Ecto neural progenitor cell (in vitro differentiated cells): ENCODE results near the gene FOXRED2.
"Not testable (repeated sequence)": the region's sequence is repeated elsewhere in the genome, so short reads cannot be mapped to it uniquely, and the experiment has no call there.

Experiments
- DNase-seq: peaks from one replicate; pipeline ENCODE4 v3.0.0-alpha.2; 2018; ENCODE audit warnings: low spot score

The FOXRED2 gene

DNA sequence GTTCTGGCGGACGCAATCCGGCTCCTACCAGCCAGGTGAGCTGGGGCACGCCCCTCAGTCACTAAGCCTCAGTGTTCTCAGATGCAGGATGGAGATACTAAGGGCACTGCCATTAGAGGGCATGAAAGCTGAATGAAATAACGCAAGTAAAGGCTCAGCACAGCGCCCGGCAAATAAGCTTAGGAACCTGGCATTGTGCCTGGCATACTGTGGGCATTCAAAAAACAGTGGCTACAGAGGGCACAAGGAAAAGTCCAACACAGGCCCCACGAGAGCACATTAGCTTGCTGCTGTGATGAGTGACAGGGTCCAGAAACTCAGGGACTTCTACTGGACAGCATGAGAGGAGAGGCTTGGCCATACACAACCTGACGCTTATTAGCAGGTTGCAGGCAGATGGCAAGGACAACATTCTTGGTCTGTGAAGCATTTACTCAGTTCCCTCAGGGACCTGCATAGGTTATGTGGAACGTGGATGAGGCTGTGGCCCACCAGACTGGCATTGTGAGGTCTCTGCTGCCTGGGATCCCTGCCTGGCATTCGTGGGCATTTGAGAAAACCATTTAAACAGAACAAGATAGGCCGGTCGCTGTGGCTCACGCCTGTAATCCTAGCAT is 37.6 kb downstream of the FOXRED2 start:
- no peak for DNase-seq

DNA sequence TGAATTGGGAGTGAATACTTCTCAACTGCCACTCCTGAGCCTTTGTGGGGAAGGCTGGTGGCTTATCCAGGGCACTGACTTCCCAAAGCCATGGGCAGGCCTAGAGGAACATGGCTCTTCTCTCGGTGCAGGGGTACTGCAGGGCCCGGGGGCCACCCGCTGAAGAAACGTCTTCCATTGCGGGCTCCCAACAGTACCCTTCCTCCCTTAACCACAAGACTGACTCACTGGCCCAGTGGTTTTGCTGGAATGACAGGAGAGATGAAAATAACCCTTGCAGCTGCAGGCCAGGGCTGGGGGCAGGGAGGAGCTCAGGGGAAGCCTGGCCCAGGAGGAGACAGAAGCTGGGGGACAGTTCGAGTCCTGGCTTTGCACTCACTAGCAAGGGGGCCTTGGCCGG is 38.9 kb downstream of the FOXRED2 start:
- no peak for DNase-seq

DNA sequence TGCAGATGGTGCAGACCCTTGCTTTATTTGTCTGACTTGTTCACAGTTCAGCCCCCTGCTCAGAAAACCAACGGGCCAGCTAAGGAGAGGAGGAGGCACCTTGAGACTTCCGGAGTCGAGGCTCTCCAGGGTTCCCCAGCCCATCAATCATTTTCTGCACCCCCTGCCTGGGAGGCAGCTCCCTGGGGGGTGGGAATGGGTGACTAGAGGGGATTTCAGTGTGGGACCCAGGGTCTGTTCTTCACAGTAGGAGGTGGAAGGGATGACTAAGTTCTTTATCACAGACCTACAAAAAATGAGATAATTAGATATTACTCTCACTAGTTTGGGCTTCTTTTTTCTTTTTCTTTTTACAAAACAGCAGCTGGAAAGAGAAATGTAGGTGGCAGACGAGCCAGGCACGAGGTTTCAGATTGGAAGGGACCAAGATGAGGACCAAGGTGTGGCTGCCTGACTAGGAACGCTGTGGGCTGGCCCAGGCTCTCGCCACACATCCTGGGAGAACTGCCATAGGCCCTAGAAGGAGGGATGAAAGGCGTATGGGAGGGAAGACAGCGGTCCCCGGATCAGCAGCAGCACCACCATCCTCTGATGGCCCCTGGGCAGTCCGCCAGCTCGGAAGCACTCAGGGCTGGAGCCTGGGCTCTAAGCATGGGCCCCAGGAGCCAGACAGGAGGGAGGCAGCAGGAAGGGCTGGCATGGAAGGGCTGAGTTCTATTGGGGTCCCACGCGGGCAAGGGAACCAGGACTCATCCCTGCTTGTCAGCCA is 39.6 kb downstream of the FOXRED2 start:
- DNase-seq, result no peak

DNA sequence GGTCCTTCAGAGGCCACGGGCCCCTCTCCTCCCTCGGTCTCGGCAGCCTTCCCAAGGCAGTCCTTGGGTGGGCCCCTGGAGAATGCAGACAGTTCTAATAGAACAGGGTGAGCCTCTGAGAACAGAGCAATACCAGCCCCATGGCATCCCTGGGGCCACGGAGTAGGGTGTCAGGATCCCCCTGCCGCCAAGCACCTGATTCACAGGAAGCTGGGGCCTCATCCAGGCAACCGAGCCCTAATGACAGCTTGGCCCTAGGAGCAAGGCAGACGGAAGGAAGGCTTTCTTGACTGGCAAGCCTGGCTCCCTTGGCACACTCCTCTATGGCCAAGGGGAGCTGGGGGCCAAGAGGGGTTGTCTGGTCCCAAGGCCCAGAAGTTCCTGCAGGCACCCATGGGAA is 40.6 kb downstream of the FOXRED2 start:
- no peak for DNase-seq

DNA sequence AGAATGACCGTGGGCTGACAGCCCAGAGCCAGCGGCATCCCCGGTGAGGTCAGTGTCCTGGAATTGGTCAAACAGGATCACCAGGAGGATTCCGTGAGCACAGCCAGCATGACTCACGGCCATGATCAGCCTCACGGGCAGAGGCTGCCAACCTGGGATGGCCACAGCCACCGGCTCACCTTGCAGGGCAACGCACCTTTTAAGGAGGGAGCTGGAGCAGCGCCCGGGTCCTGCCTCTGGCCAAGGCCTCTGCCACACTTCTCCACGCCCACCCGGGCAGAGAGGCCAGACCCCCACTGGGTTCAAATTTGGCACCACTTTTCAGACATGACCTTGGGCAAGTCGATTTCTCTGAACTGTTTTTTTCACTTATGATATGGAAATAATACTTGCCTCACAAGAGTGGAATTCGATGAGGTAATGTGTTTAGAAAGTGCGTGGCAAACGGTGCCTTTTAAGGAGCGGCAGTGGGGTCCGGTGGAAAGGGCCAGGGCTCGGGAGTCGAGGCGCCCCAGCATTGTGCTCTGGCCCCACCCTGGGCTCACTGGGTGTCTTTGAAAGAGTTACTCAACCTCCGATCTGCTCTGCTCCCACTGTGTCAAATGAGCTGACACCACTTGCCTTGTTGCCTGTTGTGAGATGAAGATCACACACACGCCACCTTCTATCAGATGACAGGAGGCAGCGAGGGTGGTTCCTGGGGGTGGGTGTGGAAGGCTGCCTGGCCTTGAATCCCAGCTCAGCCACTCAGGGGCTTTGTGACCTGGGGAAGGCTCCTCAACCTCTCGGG is 41.4 kb downstream of the FOXRED2 start:
- DNase-seq, result no peak

DNA sequence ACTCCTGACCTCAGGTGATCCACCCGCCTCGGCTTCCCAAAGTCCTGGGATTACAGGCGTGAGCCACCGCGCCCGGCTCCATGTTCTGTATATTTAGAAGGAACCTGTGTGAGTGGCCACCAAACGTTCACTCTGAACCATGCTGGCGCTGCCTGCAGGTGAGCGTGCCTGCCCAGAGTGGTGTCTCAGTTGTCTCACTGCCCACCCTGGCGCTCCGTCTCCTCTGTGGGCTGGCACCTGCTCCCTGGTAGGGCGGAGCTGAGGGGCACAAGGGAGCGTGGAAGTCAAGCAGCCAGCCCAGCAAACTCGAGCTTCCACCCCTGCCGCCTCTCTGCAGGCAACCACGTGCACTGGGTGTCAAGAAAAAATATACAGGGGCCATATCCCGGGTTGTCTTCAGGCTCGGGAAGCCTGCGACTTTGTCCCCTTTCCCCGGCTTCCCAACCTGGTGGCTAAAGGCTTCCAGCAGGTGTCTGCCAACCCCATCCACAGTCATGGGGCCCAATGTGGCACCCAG is 42.1 kb downstream of the FOXRED2 start:
- DNase-seq, result no peak

DNA sequence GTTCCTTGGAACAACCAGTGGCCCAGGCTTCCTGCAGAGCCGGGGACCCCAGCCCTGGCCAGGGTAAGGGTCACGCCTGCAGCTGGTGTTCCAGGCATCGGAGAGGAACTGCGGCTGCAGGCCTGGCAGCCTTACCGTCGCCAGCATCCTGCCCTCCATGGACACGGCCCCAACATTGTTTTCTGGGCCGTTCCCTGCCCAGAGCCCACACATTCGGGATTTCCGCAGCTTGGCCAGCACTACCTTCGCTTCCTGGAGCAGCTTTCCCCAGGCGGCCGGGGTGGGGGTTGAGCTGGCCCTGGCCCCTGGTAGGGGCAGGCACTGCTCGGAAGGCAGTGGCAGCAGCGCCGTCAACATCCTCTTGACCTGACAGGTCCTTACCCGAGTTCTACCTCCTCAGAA is 43.1 kb downstream of the FOXRED2 start:
- DNase-seq, result no peak

DNA sequence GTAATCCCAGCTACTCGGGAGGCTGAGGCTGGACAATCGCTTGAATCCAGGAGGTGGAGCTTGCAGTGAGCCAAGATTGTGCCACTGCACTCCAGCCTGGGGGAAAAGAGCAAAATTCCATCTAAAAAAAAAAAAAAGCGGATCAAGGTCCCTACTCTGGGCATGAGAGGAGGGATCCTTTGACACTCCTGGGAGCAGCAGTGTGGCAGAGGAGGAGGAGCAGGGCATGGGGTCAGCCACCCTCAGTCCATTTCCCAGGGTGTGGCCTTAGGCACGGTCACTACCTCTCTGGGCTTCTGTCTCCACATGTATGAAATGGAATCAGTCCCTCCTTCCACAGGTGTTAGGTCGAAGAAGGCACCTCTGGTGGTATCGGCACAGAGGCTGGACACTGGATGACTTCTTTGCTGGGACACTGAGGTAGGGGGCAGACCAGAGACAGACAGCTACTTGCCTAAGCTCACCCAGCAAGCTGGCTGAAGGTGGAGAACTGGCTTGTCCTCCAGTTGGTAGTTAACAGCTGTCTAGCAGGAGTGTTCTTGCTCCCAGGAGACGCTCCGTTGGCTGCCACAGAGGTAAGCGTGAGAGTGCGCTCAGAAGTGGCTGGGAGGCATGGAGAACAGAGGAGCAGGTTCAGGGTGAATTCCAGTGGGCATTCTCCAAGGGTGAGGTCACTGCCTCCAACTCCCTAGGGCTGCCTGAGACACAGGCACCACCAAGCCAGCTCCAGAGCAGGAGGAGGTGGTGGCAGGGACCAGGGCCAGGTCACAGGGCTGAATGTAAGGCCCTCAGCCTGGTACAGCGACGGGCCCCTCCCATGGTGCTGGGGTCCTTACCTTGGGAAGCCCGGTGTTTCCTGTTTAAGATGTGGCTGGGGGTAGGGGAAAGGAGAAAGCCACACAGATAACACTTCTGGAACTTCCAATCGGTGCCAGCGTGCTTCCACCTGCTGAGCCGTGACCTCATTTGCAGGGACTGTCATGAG is 44.9 kb downstream of the FOXRED2 start:
- no peak for DNase-seq

DNA sequence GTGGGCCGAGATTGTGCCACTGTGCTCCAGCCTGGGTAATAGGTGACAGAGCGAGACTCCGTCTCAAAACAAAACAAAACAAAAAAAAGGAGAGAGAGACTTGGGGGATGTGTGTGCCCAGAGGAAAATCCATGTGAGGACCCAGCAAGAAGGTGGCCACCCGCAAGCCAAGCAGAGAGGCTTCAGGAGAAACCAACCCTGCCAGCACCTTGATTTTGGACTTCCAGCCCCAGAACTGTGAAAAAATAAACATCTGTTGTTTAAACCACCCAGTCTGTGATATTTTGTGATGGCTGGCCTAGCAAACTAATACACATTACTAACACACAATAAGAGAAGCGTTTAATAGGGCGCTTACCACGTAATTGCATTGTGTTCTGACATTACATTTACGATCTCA is 46.6 kb downstream of the FOXRED2 start:
- DNase-seq, result no peak

DNA sequence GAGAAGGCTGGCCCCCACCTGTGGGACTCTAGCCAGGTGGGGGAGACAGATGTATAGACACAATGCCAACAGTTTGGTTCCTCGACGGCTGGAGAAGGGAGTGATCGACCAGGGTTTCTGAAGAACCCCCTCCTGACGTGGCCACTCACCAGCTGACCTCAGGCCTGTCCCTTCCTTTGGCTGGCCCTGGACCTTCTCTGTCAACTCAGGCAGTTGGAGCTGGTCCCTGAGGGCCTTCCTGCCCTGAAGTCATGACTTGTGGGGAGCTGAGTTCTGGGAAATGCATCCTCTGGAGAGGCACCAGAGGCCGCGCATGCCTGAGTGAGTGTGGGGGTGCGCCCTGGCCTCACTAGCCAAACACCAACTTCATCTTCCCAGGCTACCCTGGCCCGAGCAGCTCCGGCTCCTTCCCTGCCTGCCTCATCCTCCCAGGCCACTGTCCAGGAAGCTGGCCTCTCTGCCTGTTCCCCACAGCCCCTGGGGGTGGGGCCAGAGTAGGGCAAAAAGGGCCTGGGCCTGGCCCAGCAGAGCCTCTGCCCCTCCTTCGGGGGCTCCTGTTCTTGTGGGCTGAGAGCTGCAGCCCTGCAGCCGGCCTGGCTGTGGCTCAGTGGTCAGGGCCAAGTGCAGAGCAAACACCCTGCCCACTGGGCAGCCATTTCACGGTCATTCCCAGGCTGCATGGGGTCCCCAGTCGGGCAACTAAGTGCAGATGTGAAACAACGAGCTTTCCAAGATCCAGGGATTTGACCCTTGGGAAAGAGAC is 49.0 kb downstream of the FOXRED2 start:
- no peak for DNase-seq

DNA sequence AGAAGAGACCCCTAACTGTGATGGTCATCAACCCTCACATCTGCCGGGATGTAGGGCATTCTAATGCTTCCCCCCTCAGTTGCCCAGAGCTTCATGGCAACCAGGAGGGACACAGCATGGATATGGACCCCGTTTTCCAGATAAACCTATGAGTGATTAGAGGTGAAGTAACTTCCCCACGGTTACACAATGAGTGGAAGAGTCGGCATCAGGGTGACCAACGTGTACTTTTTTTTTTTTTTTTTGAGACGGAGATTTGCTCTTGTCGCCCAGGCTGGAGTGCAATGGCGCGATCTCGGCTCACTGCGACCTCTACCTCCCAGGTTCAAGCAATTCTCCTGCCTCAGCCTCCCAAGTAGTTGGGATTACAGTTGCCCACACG is 50.4 kb downstream of the FOXRED2 start:
- no peak for DNase-seq

DNA sequence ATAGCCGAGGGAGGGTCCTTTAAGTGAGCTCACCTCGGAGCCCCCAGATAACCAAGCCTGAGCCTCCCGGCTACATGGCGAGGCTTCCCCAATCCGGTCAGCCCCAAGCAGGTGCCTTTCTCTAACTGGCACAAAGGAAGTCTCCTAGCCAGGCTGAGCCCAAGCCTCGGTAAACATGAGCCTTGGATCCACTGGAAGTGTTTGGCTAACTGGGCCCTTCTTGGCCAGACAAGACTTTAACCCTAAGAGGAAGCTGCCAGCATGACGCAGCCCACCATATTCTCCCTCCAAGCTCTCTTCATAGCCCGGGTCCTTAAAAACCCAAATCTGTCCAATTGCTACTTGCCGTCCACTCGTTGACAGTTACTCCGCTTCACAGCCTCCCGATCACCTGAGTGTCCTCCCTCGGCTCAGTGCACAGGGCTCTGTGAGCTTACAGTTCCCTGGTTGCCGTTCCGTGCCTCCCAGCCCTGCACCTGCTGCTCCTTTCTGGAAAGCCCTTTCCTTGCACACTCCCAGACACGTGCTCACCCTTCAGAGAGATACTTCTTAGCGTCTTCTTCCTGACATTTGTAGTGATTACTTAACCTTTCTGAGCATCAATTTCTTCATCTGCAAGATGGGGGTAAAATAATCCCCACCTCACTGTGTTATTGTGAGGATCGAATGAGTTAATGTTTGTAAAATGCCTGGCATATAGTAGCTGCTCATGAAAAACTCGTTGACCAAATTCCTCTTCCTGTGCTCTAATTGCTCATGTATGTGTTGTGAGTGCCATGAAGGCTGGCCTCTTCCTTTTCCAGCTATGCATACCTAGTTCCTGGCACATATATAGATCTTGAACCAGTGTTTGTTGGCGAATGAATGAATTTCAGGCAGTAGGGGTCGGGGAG is 51.0 kb downstream of the FOXRED2 start:
- no peak for DNase-seq

DNA sequence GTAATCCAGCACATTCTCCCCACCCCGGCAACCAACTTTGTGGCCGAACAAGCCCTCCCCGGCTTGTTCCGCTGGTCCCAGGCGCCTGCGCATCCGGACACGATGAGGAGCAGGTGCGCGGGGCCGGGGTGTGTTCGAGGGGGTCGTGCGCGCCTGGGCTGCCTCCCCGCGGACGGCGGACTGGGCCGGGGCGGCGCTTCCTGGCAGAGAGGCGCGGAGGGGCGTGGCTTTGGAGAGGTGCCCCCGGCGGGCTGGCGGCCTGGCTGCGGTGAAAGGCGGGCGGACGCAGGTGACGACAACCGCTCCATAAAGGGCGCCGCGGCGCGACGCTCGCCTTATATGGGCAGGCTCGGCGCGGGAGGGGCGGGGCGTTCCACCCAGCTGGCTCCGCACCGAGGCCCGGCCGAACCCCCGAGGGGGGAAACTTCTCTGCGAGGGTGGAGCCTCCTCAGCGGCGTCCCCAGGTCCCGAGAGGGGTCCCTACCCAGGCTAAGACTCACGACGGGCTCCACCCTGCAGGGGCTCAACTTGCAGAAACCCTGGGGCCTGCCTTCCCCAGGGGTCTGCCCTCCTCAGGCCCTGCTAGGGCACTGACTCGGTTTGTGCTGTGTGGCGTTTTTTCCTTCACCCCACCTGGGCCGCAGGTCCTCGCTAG is 51.8 kb downstream of the FOXRED2 start:
- peak; percentile 96 for DNase-seq

DNA sequence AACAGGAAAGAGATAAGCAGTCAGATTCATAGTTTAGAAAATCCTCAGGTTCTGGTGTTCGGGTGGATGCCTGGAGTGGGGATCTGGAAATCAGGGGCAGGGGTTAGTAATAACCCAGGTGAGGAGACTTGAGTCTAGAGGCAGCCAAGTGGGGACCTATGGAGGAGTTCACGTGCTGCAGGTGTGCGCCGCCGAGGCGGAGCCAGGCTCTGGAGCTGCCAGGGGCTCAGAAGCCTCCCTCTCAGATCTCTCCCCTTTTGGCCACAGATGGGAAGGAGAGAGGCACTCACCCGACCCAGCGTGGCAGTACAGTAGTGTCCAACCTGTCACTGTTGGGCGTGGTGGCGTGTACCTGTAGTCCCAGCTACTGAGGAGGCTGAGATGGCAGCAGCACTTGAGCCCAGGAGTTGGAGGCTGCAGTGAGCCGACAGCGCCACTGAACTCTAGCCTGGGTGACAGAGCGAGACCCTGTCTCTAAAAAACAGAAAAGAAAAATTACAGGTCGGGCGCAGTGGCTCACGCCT is 52.9 kb downstream of the FOXRED2 start:
- DNase-seq, result no peak

DNA sequence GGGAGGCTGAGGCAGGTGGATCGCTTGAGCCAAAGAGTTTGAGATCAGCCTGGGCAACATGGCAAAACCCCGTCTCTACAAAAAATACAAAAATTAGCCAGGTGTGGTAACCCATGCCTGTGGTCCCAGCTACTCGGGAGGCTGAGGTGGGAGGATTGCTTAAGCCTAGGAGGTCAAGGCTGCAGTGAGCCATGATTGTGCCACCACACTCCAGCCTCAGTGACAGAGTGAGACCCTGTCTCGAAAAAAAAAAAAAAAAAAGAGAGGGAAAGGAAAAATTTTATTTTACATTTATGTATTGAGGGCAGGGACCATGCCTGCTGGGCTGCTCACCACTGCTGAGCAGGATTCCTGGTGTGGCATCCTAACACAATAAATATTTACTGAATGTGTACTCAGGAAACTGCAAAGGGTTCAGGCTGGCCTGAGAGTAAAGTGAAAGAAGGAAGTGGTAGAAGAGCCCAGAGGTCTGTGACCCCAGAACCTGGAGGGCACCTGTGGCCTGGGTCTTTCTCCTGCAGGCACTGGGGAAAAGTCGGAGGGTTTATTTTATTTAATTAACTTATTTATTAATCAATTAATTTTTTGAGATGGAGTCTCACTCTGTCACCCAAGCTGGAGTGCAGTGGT is 53.7 kb downstream of the FOXRED2 start:
- not testable (repeated sequence) for DNase-seq

DNA sequence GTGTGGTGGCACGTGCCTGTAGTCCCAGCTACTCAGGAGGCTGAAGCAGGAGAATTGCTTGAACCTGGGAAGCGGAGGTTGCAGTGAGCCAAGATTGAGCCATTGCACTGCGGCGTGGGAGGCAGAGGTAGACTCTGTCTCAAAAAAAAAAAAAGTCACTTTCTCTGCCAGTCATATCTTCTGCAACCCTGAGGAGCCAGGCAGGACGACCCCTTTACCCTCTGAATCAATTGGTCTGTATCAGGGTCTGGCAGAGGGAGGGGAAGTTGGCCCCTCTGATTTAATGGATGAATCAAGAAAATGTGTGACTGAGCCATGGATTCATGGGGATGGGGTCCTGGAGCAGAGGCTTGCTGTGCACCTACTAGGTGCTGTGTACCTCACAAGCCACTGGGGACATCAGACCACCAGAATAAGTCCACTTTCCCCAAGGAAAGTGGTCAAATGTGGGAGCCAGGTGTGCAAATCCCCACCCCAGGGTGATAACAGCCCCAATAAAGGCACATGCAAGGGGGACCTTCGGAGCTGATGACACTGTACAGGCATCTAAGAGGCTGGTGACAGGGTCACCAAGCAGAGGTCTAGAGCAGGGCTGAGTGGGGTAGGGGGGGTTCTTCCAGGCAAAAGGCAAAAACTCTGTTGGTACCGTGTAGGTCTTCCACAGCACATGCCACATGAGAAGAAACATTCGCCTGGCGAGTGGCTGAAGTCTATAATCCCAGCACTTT is 54.4 kb downstream of the FOXRED2 start:
- DNase-seq, result no peak

DNA sequence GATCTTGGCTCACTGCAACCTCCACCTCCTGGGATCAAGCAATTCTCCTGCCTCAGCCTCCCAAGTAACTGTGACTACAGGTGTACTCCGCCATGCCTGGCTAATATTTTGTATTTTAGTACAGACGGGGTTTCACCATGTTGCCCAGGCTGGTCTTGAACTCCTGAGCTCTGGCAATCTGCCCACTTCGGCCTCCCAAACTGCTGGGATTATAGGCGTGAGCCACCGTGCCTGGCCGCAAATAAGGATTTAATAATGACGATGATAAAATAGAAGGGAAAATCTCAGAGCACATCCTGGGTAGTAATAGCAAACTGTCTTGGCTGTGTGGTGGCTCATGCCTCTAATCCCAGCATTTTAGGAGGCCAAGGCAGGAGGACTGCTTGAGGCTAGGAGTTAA is 55.9 kb downstream of the FOXRED2 start:
- DNase-seq, result not testable (repeated sequence)

DNA sequence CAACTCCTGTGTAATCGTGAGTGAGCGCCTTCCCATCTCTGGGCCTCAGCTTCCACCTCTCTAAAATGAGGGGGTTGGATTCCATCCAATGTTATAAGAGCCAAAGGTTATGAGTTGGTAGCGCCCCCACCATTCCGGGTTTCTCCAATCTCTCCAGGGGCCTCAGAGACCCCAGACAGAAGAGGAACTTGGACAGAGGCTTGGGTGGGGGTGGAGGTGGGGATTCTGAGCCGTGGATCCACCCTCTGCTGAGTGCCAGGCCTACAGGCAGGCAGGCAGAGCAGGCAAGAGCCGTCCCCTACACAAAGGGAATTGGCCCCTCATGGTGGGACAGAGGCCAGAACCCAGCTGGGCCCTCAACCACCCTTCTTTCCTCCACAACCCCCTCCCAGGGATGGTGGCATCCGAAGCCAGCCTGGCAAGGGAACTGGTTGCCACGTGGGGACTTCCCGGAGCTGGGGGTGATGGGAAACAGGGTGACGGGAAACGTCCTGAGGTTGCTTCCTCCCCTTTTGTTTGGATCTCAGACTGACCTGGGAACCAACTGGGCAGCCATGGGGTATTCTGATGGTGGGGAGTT is 57.2 kb downstream of the FOXRED2 start:
- DNase-seq, result no peak
